Purkinje cell (primary cell): ENCODE data around the gene CMTR2. TPM values are rescaled to one million over a fixed set of nuclear protein-coding genes. Genes with fewer than 3 reads are reported as not detected.

ENCODE experiments used
- polyA plus RNA-seq: library from polyadenylated mRNA; unstranded; fragments of >200 nt; fragmentation: Nextera tagmentation; gene quantifications from 2 replicates; pipeline ENCODE4 v1.2.1, GENCODE V29; 2014

The CMTR2 gene
- polyA plus RNA-seq: 5.0 and 9.1 TPM in 2 replicates

GRCh38 chr16:71288890-71289731 is at the start of gene CMTR2:
Gene CMTR2 (minus strand): TSS chr16:71289402. CDS start chr16:71285920, 3,482 bp downstream.

Other genes with a start within 250 kb of the CMTR2 start
- 0.80 and 1.9 TPM in 2 replicates for gene HYDIN, start 58.7 kb downstream of the CMTR2 start, polyA plus RNA-seq
- 2.9 and 5.8 TPM in 2 replicates for gene CALB2, start 69.3 kb upstream of the CMTR2 start, polyA plus RNA-seq
- not detected in 2 replicates for gene TLE7, start 152.7 kb upstream of the CMTR2 start, polyA plus RNA-seq
- 20.5 and 37.4 TPM in 2 replicates for gene ZNF23, start 172.8 kb upstream of the CMTR2 start, polyA plus RNA-seq
- 1.6 TPM in 2 replicates for gene ZNF19, start 199.9 kb upstream of the CMTR2 start, polyA plus RNA-seq
- gene CHST4, start 237.0 kb upstream of the CMTR2 start, polyA plus RNA-seq: not detected in 2 replicates